NCI-H2107 (cell line): ENCODE data around the gene TMIGD1.
"Not testable (repeated sequence)": the region's sequence is repeated elsewhere in the genome, so short reads cannot be mapped to it uniquely, and the experiment has no call there.

Experiments used
- DNase-seq: peaks from one replicate; lab custom pipeline; 2025; lab: John Stamatoyannopoulos, UW

TMIGD1 gene

DNA sequence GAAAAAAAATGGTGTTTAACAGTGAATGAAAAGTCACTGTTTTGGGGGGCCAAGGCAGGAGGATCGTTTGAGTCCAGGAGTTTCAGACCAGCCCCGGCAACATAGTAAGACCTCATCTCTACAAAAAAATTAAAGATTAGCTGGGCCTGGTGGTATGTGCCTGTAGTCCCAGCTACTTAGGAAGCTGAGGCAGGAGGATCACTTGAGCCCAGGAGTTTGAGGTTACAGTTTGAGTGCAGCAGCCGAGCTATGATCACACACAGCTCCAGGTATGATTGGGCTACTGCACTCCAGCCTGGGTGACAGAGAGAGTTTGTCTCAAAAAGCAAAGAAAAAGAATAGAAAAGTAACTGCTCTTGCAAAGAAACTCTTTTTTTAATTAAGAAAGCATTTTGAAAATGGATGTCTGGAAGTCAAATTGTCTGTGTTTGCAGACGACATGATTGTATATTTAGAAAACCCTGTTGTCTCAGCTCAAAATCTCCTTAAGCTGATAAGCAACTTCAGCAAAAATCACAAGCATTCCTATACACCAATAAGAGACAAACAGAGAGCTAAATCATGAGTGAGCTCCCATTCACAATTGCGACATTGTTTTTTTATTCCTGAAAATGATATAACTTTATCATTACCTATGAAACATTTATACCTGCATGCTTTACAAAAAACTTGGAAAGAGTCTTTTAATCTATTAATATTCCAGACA is 24.4 kb upstream of the TMIGD1 start:
- DNase-seq = no peak

DNA sequence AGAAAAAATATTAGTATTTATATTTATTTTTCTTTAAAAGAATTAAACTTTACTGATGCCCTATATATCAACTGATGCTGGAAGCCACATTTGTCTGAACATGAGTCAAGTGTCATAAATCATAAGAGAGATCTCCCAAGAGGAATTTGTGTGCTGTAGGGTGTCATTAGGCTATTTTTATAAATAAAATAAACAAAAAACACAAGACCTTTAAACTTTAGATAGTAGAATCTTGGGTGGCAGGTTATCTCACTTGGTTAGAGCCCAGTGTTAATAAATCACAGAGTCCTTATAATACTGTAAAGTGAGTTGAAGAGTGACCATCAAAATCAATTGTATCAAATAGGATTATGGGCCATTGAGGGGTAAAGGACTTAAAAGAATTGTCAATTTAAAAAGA is 23.6 kb upstream of the TMIGD1 start:
- no peak for DNase-seq

DNA sequence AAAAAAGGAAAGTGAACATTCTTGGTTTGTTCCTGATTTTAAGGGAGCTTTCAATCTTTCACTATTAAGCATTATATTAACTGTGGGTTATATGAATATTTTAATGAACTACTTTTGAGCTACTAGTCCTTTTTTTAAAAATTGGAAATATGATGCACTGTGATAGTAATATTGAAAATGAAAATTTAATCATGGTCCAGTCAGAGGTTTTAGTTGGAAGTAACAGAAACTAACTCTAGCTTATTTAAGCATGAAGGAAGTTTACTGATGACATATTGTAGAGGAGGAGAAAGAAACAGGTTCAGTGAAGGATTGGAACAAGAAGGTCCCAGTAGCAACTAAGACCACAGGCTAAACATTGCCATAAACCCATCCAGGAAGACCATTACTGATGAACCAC is 20.8 kb upstream of the TMIGD1 start:
- no peak for DNase-seq

DNA sequence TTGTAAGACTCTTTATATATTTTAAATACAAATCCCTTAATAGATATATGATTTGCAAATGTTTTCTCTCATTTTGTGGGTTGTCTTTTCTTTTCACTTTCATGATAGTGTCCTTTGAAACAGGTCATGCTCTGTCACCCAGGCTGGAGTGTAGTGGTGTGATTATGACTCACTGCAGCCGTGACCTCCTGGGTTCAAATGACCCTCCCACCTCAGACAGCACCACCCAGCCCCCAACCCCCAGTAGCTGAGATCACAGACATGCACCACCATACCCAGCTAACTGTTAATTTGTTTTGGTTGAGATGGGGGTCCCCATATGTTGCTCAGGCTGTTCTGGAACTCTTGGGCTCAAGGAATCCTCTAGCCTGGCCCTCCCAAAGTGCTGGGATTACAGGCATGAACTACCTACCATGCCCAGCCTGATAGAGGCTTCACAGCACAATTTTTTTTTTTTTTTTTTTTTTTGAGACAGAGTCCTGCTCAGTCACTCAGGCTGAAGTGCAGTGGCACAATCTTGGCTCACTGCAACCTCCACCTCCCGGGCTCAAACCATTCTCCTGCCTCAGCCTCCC is 18.5 kb upstream of the TMIGD1 start:
- no peak for DNase-seq

DNA sequence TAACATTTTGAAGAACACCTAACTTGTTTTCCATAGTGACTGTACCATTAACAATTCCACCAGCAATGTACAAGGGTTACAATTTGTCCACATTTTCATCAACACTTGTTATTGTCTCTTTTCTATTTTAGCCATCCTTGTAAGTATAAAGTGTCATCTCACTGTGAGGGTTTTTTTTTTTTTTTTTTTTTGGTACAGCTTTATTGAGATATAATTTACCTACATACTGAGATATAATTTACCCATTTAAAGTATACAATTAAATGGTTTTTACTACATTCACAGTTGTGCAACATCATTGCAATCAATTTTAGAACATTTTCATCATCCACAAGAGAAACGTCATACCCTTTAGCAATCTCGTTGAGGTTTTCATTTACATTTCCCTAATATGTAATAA is 17.9 kb upstream of the TMIGD1 start:
- no peak for DNase-seq

DNA sequence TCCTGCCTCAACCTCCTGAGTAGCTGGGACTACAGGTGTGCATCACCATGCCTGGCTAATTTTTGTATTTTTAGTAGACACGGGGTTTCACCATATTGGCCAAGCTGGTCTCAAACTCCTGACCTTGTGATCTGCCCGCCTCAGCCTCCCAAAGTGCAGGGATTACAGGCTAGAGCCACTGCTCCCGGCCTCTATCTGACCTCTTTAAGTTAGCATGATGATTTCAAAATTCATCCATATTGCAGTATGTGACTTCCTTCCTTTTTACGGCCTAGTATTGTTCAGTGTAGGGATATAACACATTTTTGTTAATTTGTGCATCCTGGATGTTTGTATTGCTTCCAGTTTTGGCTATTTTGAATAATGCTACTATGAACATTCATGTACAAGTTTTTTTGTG is 17.4 kb upstream of the TMIGD1 start:
- not testable (repeated sequence) for DNase-seq

DNA sequence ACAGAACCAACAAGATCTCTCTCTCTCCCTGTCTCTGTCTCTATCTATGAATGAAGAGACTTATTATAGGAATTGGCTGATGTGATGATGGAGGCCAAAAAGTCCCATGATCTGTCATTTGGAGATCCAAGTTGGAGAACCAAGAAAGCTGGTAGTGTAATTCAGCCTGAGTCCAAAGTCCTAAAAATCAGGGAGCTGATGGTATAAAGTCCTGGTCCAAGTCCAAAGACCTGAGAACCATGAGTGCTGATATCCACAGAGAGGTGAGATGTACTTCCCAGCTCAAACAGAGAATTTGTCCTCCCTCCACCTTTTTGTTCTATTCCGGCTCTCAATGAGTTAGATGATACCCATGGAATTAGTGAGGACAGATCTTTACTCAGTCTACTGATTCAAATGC is 15.4 kb upstream of the TMIGD1 start:
- no peak for DNase-seq

DNA sequence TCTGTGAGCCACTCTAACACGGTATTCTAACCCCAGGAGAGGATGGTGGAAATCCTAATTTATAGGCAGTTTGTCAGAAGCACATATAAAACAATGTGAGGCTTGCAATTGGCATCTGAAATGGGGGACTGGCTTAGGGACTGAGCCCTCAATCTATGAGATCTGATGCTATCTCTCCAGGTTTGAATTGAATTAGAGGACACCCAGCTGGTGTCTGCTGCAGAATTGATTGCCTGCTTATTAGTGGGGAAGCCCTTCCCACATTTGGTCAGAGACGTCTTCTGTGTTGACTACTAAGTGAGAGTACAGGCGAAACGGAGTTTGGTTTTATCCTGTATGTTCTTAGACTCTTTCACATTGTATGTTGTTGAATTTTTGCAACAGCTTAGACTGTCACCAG is 13.6 kb upstream of the TMIGD1 start:
- no peak for DNase-seq

DNA sequence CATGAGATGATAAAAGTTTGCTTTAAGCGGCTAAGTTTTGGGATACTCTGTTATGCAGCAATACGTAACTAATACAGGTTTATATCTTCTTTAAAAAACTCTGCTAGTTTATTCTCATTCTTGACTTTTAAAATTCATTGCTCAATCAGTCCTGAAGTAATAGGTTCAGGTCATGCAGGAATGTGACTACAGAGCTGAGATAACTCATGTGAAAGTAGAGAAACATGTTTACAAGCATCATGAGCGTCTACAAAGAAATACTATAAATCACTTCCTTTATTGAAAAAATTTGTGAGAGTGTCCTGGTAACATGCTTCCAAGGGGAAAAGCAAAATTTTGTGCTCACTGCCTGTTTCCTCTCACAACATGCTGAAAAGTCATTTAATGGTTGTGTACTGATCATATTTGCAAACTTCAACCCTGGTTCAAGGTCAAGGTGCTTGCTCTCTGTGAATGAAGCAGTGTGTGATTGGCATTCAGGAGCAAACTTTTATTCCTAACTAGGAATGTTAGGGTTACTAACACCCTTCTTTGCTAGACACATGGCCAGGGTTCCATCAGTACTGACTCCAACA is 12.5 kb upstream of the TMIGD1 start:
- DNase-seq = no peak

DNA sequence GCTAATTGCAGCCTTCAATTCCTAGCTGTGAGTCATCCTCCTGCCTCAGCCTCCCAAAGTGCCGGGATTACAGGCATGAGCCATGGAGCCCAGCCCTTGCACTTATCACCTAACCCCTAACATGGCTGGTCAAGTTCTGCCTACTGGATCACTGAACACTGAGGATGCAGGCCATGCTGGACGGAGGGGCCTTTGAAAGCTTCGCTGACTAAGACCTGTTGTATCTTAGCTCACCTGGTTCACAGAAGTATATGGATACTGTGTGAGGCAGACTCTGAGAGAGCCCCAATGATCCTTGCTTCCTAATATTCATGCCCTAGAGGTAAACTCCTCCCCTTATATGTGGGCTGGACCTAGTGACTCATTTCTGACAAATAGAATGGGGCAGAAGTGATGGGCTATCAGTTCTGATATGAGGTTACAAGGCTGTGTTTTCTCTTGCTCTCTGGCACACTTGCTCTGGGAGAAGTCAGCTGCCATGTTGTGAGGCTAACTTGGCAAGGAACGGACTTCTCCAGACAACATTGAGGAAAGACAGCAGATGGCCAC is 11.7 kb upstream of the TMIGD1 start:
- no peak for DNase-seq

DNA sequence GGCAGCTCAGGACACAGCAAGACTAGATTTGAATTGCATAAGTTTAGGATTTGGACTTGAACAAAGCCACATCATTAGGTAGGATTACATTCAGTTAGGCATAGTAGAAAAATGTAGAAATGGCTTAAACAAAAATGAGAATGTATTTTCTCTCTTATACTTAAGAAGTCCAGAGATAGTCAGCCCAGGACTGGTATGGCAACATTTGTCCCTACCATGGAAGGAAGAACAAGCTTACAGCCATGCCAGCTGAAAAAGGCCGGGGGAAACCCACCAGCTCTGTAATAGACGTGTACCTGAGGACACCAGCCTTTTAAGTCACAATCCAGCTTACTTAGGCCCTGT is 11.2 kb upstream of the TMIGD1 start:
- DNase-seq = no peak

DNA sequence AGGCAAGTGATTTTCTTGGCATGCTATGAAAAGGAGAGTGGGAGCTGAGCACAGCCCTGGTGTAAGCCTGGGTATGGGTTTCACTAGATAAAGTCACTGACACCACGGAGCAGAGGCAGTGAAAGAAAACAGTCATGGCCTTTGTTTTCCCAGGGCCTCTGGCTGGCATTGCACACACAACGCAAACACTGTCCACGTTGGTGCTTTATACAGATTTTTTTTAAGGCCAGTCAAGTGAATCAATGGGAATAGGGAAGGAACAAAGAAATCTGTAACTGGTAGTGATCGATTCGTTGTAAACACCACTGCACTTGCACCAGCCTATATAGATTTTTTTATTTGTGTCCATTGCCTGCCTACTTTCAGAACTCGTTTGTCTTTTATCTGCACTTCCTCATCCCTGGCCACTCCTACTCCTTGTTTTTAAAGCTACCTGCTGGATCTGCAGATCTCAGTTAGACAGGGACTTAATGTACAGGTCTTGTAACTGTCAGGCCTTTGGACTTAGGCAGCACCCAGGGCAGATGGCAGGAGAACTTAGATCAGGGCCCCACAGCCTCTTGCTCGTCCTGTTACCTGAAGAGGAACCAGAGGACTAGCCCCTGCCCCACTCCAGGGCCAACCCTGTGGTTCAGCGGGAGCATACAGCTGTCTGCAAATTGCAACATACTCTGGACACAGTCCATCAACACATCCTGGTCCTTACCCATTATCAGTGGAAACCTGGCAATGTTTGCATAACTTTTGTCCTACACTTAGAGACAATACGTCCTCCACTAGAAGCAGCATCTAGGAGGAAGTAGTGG is 10.6 kb upstream of the TMIGD1 start:
- DNase-seq = no peak

DNA sequence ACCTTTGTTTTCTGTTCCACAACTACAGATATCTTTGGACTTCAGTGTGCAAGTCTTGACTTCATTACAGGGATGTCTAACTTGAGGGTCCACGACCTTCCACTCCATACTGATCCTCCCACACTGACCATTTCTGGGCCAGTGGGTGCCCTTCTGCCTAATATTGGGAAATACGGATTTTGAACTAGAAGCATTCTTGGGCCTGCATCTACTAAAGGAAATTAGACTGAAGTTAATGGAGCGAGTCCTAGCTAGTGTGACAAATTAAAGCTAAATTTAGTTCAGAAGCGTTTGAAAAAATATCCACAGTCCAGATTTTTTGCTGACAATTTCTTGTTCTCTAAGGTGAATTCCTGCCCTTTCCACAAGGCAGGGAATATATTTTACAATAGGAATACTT is 9.9 kb upstream of the TMIGD1 start:
- DNase-seq = no peak

DNA sequence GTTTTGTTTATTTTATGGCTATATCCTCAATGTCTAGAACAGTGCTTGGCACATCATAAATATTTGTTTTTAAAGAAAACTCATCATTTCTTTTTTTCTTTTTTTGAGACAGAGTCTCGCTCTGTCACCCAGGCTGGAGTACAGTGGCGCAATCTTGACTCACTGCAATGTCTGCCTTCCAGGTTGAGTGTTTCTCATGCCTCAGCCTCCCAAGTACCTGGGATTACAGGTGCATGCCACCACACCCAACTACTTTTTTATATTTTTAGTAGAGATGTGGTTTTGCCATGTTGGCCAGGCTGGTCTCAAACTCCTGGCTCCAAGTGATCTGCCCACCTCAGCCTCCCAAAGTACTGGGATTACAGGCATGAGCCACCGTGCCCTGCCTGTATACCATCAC is 9.4 kb upstream of the TMIGD1 start:
- DNase-seq = not testable (repeated sequence)

DNA sequence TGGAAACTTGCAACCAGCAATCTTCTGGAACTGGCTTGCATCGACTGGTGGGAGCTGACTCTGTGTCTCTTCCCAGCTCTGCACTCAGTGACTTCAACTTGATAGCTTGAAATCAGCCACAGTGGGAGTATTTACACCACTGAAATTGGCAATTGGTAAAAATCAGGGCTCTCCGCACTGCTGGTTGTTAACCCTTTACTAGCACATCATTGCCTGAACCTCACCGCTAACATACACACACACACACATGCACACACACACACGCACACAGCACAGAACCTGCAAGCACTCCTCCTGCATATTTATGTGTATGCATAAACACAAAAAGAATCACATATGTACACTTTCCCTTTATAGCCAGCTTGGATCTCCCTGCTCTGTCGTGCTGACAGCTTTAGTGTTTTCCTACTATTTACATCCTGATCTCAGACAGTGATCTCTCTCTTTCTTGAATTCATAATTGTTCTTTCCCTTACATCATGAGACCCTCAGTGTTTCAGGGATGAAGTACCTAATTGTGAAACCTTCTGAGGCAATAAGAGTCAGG is 7.9 kb upstream of the TMIGD1 start:
- no peak for DNase-seq

DNA sequence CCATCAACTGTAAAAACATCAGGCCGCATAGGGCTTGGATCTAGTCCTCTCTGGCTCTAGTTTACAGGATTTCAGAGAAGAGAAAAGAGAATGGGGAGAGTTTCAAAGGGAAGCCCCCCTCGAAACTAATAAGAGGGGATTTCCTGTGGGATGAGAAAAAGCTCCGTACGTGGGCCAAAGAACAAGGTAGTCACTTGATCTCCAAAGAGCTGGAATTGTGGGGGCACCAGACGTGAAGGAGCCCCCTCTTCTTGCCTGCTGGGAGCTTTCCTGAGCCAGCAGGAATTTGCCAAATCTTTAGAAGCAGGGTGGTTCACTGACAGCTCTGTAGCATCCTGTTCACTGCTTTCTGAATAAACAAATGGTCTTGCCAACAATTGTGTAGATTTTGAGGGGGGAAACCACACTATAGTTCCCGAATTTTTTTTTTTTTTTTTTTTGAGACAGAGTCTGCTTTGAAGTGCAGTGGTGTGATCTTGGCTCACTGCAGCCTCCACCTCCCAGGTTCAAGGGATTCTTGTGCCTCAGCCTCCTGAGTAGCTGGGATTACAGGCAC is 7.0 kb upstream of the TMIGD1 start:
- no peak for DNase-seq

DNA sequence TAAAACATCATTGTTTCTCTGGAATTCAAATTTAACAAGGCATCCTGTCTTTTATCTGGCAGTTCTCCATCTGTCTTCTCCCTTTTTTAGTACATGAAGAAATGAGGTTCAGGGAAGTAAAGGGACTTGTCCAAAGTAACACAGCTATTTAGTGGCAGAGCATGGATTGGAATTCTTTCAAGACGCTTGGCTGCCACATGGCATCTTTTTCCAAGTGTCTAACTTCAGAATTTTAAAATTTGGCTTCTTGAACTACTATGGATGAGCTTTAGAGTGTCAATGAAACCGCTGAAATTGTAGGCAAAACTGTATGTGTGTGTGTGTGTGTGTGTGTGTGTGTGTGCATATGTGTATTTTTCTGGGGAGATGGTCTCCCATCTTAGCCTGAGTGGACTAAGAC is 5.2 kb upstream of the TMIGD1 start:
- no peak for DNase-seq

DNA sequence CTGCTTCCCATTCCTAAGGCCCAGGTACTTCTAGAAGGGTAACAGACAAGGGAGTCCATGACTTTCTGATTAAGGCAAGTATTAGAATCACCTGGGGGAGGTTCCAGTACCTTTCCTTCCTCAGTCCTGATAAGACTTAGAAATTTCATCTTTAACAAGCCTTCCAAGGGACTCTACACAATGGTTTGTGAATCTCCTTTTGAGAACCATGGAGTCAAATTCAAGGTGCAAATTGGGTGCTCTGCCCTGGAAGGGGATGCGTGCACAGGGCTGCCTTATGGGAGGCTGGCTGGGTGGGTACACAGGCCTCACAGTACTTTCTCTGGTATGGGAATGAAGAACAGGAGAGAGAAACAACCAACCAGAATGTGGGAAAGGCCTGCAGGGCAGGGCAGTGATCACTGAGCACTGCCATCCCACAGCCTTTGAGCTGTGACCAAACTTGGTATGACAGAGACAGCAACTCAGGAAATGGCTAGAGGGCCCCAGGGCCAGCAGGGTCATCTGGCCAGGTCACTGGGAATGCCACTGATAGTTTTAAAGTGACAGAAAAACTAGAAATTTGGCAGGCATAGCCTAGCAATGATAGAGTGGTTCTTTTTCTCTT is 3.6 kb upstream of the TMIGD1 start:
- no peak for DNase-seq

DNA sequence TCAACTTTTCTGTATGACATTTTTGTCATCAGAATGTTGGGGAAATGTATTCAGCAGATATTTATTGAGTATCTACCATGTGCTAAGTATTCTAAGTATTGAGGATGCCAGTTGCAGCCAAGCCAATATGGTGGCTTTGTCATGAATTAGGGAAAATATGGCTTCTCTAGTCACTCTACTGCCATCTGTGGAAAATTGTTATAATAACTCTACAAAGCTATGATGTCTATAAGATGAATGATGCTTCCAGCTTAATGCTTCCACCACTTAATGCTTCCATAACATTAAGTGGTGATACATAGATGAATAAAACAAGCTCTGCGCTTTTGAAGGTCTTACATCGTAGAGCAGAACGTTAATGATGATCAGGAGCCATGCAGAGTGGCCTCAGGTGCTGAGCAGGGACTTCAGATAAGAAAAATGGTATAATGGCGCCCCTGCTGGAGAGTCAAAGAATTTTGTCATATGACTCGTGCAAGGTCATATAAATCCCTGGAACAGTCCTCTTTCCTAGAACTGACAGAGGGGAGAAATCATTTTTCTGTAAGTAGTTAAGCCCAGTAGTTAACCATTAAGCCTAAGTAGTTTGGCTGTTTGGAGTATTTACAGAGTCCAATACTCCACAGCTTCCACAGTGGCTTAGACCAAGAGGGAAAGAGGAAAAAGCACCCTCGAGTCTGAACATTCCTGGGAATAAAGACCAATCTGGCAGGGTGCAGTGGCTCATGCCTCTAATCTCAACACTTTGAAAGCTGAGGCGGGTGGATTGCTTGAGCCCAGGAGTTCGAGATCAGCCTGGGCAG is 2.7 kb upstream of the TMIGD1 start:
- DNase-seq = no peak

DNA sequence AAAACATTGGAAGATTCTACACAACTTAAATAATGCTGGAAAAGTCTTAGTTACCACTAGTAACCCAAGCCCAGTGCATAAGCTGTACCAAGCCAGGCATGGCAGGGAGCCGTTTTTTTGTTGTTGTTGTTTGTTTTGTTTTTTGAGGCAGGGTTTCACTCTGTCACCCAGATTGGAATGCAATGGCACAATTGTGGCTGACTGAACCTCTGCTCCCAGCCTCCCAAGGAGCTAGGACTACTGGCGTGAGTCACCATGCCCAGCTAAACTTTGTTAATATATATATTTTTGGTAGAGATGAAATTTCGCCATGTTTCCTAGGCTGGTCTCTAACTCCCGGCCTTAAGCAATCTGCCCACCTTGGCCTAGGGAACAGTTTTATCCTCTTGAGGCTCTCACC is 564 bp upstream of the TMIGD1 start:
- DNase-seq = no peak

DNA sequence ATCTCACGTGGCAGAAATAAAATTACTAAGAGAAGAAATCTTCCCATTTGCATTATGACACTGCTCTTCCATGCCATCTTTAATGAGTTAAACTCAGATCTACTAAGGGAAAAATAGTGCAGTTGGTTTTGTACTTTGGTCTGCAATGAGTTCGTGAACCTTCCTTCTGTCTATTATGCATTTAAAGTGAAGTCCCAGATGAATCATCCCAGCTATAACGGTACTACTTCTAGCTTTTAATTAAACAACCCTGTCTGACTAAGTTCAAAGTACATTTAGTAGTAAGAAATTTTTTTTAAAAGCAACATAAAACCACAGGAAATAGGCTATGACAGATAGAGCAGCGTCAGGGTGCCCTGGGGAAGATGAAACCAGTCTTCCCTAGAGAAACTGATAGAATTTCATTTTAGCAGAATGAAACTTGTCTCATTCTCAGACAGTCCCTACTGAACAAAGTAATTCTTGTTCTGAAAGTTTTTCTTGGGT is 1.8 kb downstream of the TMIGD1 start:
- DNase-seq = no peak
